Breast epithelium (tissue), 4 donors: ENCODE measurements around the gene RPH3AL. TPM values are rescaled to one million over a fixed set of nuclear protein-coding genes. Genes with fewer than 3 reads are reported as not detected.

ENCODE experiments used
- DNase-seq, 2 donors: peaks; one replicate each; pipeline ENCODE4 v3.0.0-alpha.2; 2019; ENCODE audit warnings: low spot score in 2 of 2
- H3K27ac ChIP-seq, 2 donors: fragments of 200-600 bp; sonication (generic) in 1 of 2; one replicate each; pipeline ENCODE4 v1.5.1; 2016 to 2019; ENCODE audit warnings: mild to moderate bottlenecking in 1 of 2
- H3K27me3 ChIP-seq, 2 donors: fragments of 200-600 bp; sonication (generic) in 1 of 2; one replicate each; pipeline versions ENCODE4 v1.5.1 to v1.6.0; 2017 to 2019; ENCODE audit warnings: control low read depth in 1 of 2, mild to moderate bottlenecking in 1 of 2
- H3K36me3 ChIP-seq: fragments of 200-600 bp; one replicate; pipeline ENCODE4 v1.5.1; 2019
- H3K4me1 ChIP-seq, 2 donors: fragments of 200-600 bp; sonication (generic); one replicate each; pipeline ENCODE4 v1.5.1; 2016 to 2019; ENCODE audit warnings: control low read depth in 1 of 2
- H3K4me3 ChIP-seq, 3 donors: fragments of 200-600 bp; sonication (generic); 1 replicate in 2 of 3; 2 replicates in 1 of 3; pipeline ENCODE4 v1.5.1; 2016 to 2019; ENCODE audit warnings: mild to moderate bottlenecking in 3 of 3, moderate library complexity in 2 of 3
- H3K9me3 ChIP-seq, 2 donors: fragments of 200-600 bp; sonication (generic) in 1 of 2; one replicate each; pipeline ENCODE4 v1.5.1; 2016 to 2019; ENCODE audit warnings: control low read depth in 1 of 2
- POLR2A ChIP-seq: fragments of 450-650 bp; IDR thresholded peaks from one replicate; pipeline ENCODE4 v1.6.1; 2016; ENCODE audit warnings: antibody characterized with exemption, mild to moderate bottlenecking, moderate library complexity
- POLR2AphosphoS5 ChIP-seq, 3 donors: sonication (generic); formaldehyde crosslinking; IDR thresholded peaks; one replicate each; pipeline ENCODE4 v1.6.1; 2017; ENCODE audit warnings: antibody characterized with exemption in 3 of 3
- intact Hi-C: fragments of 100-400 bp; cut with DNase I; formaldehyde crosslinking; loops from one replicate; pipeline ENCODE4 v1.15.1; 2023; ENCODE audit warnings: low total_unique reads
- total RNA-seq, 3 donors: library from RNA; depleted of rRNA; stranded (reverse); fragments of >200 nt; gene quantifications; one replicate each; pipeline ENCODE4 v1.1.0, GENCODE V29; 2016
- TF ChIP-seq, protein P1 (sequence below), 3 donors: fragments of 450-650 bp; IDR thresholded peaks; one replicate each; pipeline ENCODE4 v1.5.1; 2016 to 2017; ENCODE audit warnings: antibody characterized with exemption in 3 of 3, mild to moderate bottlenecking in 3 of 3, moderate library complexity in 3 of 3

Gene RPH3AL
- total RNA-seq, 3 donors from 2014 or later = 9.6 to 15.7 (median 15.4) TPM

DNA sequence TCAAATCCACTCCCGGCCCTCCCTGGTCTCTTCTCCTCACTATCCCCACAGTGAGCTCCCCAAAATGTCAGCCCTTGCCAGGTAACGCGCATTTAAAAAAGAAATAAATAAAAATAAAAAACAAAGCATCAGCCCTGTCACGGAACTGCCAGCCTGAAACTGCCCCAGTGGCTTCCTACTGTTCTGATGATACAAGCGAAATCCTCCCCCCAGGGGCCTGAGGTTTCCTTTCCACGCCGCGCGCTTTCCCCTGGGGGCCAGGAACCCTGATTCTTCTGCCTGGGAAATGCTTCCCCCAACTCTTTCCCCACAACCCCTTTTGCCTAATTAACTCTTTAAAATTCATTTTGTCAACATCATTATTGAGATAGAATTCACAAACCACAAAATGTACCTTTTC, 12.2 kb upstream of the RPH3AL start:
- no peaks in the 10 kb centered on the region for H3K4me1 ChIP-seq
- TF ChIP-seq POLR2A = no peak
- TF ChIP-seq, protein P1, sequence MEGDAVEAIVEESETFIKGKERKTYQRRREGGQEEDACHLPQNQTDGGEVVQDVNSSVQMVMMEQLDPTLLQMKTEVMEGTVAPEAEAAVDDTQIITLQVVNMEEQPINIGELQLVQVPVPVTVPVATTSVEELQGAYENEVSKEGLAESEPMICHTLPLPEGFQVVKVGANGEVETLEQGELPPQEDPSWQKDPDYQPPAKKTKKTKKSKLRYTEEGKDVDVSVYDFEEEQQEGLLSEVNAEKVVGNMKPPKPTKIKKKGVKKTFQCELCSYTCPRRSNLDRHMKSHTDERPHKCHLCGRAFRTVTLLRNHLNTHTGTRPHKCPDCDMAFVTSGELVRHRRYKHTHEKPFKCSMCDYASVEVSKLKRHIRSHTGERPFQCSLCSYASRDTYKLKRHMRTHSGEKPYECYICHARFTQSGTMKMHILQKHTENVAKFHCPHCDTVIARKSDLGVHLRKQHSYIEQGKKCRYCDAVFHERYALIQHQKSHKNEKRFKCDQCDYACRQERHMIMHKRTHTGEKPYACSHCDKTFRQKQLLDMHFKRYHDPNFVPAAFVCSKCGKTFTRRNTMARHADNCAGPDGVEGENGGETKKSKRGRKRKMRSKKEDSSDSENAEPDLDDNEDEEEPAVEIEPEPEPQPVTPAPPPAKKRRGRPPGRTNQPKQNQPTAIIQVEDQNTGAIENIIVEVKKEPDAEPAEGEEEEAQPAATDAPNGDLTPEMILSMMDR (IDR thresholded peaks at IDR 0.05) = no peak
- TF ChIP-seq POLR2AphosphoS5 (IDR thresholded peaks at IDR 0.05) = no peak
- intact Hi-C loops = no loop called here
- no peak overlapping the region for H3K4me3 ChIP-seq
- no peaks in the 10 kb centered on the region for H3K36me3 ChIP-seq
- H3K27me3 ChIP-seq = no peaks in the 10 kb centered on the region
- no peak overlapping the region for H3K27ac ChIP-seq
- no peak for DNase-seq
- H3K9me3 ChIP-seq = peaks cover 0 to 8% of the 10 kb centered on the region in 2 donors

DNA sequence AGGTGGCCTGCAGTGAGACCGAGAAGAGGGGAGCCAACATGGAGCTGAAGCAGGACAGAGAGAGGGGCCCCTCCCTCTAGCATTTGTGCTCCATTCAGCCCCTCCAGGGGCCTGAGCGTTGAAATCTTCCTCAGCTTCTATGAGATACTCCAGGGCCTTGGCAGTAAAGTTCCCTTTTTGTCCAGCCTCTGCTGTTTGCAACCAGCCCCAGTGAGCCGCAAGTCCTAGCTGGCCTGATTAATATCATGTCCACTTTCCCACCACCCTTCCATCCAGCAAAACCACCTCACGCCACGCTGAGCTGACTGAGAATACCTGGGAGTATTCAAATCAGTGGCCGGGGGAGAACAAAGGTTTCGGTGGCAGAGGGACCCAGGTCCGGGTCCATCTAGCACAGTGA, 11.7 kb upstream of the RPH3AL start:
- Histone ChIP-seq H3K27ac (no peak overlapping the region), H3K9me3 (peaks cover 0 to 8% of the 10 kb centered on the region in 2 donors), H3K4me1 (no peaks in the 10 kb centered on the region), H3K4me3 (no peak overlapping the region), H3K27me3 (no peaks in the 10 kb centered on the region), H3K36me3 (no peaks in the 10 kb centered on the region)
- no peak for DNase-seq
- intact Hi-C loops = no loop called here
- no peak for TF ChIP-seq POLR2A
- TF ChIP-seq POLR2AphosphoS5 (IDR thresholded peaks at IDR 0.05) = no peak
- TF ChIP-seq, protein P1 (IDR thresholded peaks at IDR 0.05) = no peak

DNA sequence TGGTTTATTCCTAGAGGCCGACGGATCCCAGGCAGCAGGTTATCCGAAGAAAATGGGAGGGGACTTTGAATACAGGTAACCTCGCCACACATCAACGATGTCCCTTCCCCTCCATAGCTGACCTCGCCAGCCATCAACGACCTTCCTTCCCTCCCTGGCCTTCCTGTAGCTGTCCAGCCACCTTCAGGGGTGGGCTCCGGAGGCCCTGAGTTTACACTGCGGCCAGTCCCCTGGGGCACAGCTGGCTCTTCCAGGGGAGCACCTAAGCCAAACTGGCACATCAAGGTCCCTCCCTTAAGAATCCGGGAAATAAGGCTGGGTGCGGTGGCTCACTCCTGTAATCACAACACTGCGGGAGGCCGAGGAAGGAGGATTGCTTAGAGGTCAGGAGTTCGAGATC, 10.1 kb upstream of the RPH3AL start:
- DNase-seq = no peak
- intact Hi-C loops = no loop called here
- TF ChIP-seq, protein P1 (IDR thresholded peaks at IDR 0.05) = no peak
- TF ChIP-seq POLR2A (no peak), POLR2AphosphoS5 (IDR thresholded peaks at IDR 0.05) (no peak)
- Histone ChIP-seq H3K4me1 (no peaks in the 10 kb centered on the region), H3K9me3 (no peaks in the 10 kb centered on the region), H3K36me3 (no peaks in the 10 kb centered on the region), H3K27ac (no peak overlapping the region), H3K27me3 (no peaks in the 10 kb centered on the region), H3K4me3 (no peak overlapping the region)

DNA sequence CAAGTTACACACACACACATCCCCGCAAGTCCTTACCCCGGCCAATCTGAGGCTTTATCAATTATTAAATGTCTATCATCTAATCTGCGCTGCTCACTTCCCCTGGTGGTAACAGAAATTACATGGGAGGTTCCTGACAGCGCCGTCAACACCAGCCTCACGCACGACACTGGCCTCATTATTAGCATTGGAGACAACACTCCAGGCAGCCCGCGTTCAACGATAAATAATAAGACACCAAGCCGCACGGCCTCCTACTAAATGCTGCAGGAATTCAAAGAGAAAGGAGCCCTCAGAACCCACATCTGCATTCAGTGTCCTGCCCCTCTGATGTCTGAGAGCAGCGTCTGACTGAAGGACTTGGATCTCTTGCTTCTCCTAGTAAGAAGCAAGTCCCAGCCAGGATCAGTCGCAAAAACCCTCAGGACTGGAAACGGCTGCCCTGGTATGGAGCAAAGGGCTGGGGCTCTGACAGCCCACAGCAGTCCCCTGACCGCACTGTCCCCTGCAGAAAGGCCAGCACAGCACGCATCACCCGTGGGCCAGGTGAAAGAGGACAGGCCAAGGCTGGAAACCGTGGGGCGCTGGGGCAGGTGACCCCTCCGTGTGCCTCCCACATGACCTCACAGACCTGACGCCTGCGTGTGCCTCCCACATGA, 7.6 kb upstream of the RPH3AL start:
- Histone ChIP-seq H3K4me3 (no peak overlapping the region), H3K27ac (no peak overlapping the region), H3K4me1 (no peaks in the 10 kb centered on the region), H3K9me3 (no peaks in the 10 kb centered on the region), H3K36me3 (no peaks in the 10 kb centered on the region), H3K27me3 (no peaks in the 10 kb centered on the region)
- TF ChIP-seq, protein P1 (IDR thresholded peaks at IDR 0.05) = no peak
- TF ChIP-seq POLR2A (no peak), POLR2AphosphoS5 (IDR thresholded peaks at IDR 0.05) (no peak)
- intact Hi-C loops = no loop called here
- DNase-seq = no peak

DNA sequence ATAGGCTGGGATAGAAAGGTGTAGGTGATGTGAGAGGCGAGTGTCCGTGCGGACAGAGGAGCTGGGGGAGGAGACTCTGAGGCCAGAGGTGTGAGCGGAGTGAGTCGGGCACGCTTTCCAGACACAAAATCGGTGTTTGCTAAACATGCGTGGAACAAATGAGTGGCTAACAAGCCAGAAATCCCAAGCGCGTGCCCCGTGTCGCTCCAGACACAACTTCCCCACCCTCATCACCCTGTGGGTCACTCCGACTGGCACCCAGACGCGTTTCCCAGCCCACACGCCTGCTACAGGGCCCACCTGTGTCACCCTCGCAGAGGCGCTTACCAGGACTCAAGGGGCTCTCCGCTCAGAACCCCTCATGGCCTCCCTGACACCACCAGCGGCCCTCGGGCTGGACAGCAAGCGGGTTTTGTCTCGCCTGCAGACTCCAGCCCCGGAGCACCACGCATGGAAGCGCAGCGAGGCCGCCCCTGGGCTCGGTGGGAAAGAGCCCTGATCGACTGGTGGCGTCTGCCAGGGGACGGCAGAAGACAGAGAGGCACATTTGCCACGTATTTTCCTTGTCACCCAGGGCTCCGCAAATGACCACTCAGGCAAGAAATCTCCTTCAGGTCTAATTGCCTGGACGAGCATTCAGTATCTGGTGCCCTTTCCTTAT, 6.0 kb upstream of the RPH3AL start:
- no peaks in the 10 kb centered on the region for H3K9me3 ChIP-seq
- H3K36me3 ChIP-seq = no peaks in the 10 kb centered on the region
- no peak overlapping the region for H3K4me3 ChIP-seq
- intact Hi-C loops = no loop called here
- H3K27ac ChIP-seq = no peak overlapping the region
- no peaks in the 10 kb centered on the region for H3K4me1 ChIP-seq
- H3K27me3 ChIP-seq = no peaks in the 10 kb centered on the region
- TF ChIP-seq POLR2AphosphoS5 (IDR thresholded peaks at IDR 0.05) = no peak
- TF ChIP-seq POLR2A = no peak
- DNase-seq = no peak
